ENCODE results near the gene TMEM179B.

GRCh38 chr11:62771144-62772021 is 15.8 kb upstream of the TMEM179B start, which contains the start of gene TAF6L:
- TF ChIP-seq CTCF (IDR thresholded peaks at IDR 0.05; ENCODE audit: low read depth, low read length) (no peak), EZH2phosphoT487 (IDR thresholded peaks at IDR 0.05; ENCODE audit: low read depth) (no peak)

All from OCI-LY3 (cell line).